ENCODE results near the gene PITPNM2. TPM values are rescaled to one million over a fixed set of nuclear protein-coding genes. Genes with fewer than 3 reads are reported as not detected.

Gene PITPNM2
- total RNA-seq, 1 donor from 2014 or later: 11.0 TPM

GRCh38 chr12:123141615-123142517 is 9.0 kb downstream of the PITPNM2 start:
- DNase-seq (ENCODE audit: extremely low spot score, unreplicated experiment): no peak
- no peaks in the 10 kb centered on the region for H3K27me3 Mint-ChIP-seq (ENCODE audit: unreplicated experiment)
- TF ChIP-seq CTCF (IDR thresholded peaks at IDR 0.05): no peak
- no peaks in the 10 kb centered on the region for H3K36me3 Mint-ChIP-seq (ENCODE audit: unreplicated experiment)
- no peak overlapping the region for H3K4me3 Mint-ChIP-seq (ENCODE audit: unreplicated experiment)
- peak overlapping the region; percentile 82 for H3K27ac Mint-ChIP-seq (ENCODE audit: unreplicated experiment)
- H3K9me3 Mint-ChIP-seq (ENCODE audit: unreplicated experiment): no peaks in the 10 kb centered on the region
- H3K4me1 Mint-ChIP-seq (ENCODE audit: unreplicated experiment): peaks cover 43% of the 10 kb centered on the region

- H3K27ac Mint-ChIP-seq (ENCODE audit: unreplicated experiment): peak overlapping the region; percentile 82
- H3K4me3 Mint-ChIP-seq (ENCODE audit: unreplicated experiment): no peak overlapping the region
- no peak for TF ChIP-seq CTCF (IDR thresholded peaks at IDR 0.05)
- H3K36me3 Mint-ChIP-seq (ENCODE audit: unreplicated experiment): no peaks in the 10 kb centered on the region
- H3K4me1 Mint-ChIP-seq (ENCODE audit: unreplicated experiment): peaks cover 44% of the 10 kb centered on the region
- H3K9me3 Mint-ChIP-seq (ENCODE audit: unreplicated experiment): no peaks in the 10 kb centered on the region
- no peaks in the 10 kb centered on the region for H3K27me3 Mint-ChIP-seq (ENCODE audit: unreplicated experiment)
- DNase-seq (ENCODE audit: extremely low spot score, unreplicated experiment): no peak
These were observed 9.9 kb downstream of the PITPNM2 start for GRCh38 chr12:123140676-123141614.

- no peak for TF ChIP-seq CTCF (IDR thresholded peaks at IDR 0.05)
- no peak for DNase-seq (ENCODE audit: extremely low spot score, unreplicated experiment)
- Mint-ChIP-seq H3K36me3 (ENCODE audit: unreplicated experiment) (no peaks in the 10 kb centered on the region), H3K4me3 (ENCODE audit: unreplicated experiment) (no peak overlapping the region), H3K9me3 (ENCODE audit: unreplicated experiment) (no peaks in the 10 kb centered on the region), H3K4me1 (ENCODE audit: unreplicated experiment) (peaks cover 47% of the 10 kb centered on the region), H3K27me3 (ENCODE audit: unreplicated experiment) (no peaks in the 10 kb centered on the region), H3K27ac (ENCODE audit: unreplicated experiment) (peak overlapping the region; percentile 82)
These were observed 10.8 kb downstream of the PITPNM2 start for GRCh38 chr12:123139926-123140675.

GRCh38 chr12:123135688-123136087 is 15.2 kb downstream of the PITPNM2 start:
- no peaks in the 10 kb centered on the region for H3K27me3 Mint-ChIP-seq (ENCODE audit: unreplicated experiment)
- TF ChIP-seq CTCF (IDR thresholded peaks at IDR 0.05): no peak
- no peak overlapping the region for H3K27ac Mint-ChIP-seq (ENCODE audit: unreplicated experiment)
- no peaks in the 10 kb centered on the region for H3K9me3 Mint-ChIP-seq (ENCODE audit: unreplicated experiment)
- DNase-seq (ENCODE audit: extremely low spot score, unreplicated experiment): no peak
- no peak overlapping the region for H3K4me3 Mint-ChIP-seq (ENCODE audit: unreplicated experiment)
- H3K4me1 Mint-ChIP-seq (ENCODE audit: unreplicated experiment): peaks cover 42% of the 10 kb centered on the region
- no peaks in the 10 kb centered on the region for H3K36me3 Mint-ChIP-seq (ENCODE audit: unreplicated experiment)

All from osteocyte (in vitro differentiated cells).